Astrocyte (in vitro differentiated cells and primary cell): ENCODE measurements around the gene AIPL1.

Experiments used
- EZH2 ChIP-seq: IDR thresholded peaks from 2 replicates; pipeline ENCODE4 v1.6.1; 2012; ENCODE audit warnings: mild to moderate bottlenecking, low read length, inconsistent platforms; ENCODE audit not compliant: insufficient read depth
- TF ChIP-seq, protein P1 (sequence below): IDR thresholded peaks from 2 replicates; pipeline ENCODE4 v1.5.1; 2011; ENCODE audit warnings: low read depth, mild to moderate bottlenecking, inconsistent platforms, low read length, moderate library complexity; ENCODE audit not compliant: insufficient read depth

DNA sequence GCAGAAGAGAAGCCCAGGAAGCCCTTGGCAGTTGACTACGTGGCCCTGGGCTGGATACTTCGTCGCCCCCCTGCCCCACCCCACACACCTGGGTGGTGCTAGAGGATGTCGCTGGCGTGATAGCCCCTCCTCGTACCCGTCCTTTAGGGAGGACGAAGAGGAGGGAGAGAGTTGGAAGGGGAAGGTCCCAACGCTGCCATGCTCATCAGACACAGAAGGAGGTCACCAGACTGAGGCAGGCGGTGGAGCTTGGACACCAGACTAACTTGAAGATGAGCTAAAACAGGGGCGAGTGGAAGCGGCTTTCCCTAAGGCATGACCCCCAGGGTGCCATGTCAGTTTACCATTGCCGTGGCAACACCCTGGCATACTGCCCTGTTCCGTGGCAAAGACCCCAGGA is 11.0 kb downstream of the AIPL1 start:
- TF ChIP-seq, protein P1, sequence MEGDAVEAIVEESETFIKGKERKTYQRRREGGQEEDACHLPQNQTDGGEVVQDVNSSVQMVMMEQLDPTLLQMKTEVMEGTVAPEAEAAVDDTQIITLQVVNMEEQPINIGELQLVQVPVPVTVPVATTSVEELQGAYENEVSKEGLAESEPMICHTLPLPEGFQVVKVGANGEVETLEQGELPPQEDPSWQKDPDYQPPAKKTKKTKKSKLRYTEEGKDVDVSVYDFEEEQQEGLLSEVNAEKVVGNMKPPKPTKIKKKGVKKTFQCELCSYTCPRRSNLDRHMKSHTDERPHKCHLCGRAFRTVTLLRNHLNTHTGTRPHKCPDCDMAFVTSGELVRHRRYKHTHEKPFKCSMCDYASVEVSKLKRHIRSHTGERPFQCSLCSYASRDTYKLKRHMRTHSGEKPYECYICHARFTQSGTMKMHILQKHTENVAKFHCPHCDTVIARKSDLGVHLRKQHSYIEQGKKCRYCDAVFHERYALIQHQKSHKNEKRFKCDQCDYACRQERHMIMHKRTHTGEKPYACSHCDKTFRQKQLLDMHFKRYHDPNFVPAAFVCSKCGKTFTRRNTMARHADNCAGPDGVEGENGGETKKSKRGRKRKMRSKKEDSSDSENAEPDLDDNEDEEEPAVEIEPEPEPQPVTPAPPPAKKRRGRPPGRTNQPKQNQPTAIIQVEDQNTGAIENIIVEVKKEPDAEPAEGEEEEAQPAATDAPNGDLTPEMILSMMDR, result no peak
- no peak for TF ChIP-seq EZH2
